ENCODE measurements around the gene C3orf18.

The C3orf18 gene

GRCh38 chr3:50567386-50568167 is at the start of gene C3orf18:
Gene C3orf18, minus strand, starts transcription at chr3:50567747. Its CDS starts 2,048 bp downstream, at chr3:50565699.
- DNase-seq (ENCODE audit: low spot score), result peak; percentile 99

- DNase-seq (ENCODE audit: low spot score), result peak; percentile 98
Measured at GRCh38 chr3:50616770-50617095, 49.2 kb upstream of the C3orf18 start.

- peak; percentile 91 for DNase-seq (ENCODE audit: low spot score)
Measured at GRCh38 chr3:50616003-50616769, 48.6 kb upstream of the C3orf18 start.

- DNase-seq (ENCODE audit: low spot score), result no peak
Measured at GRCh38 chr3:50615190-50615589, 47.6 kb upstream of the C3orf18 start.

GRCh38 chr3:50612970-50613846 is 45.7 kb upstream of the C3orf18 start:
- DNase-seq (ENCODE audit: low spot score), result no peak

- DNase-seq (ENCODE audit: low spot score), result no peak
Measured at GRCh38 chr3:50612234-50612882, 44.8 kb upstream of the C3orf18 start.

- peak; percentile 96 for DNase-seq (ENCODE audit: low spot score)
Measured at GRCh38 chr3:50611464-50612233, 44.1 kb upstream of the C3orf18 start, which contains the start of gene CISH. Gene CISH, minus strand, starts transcription at chr3:50611774. Its CDS starts 124 bp downstream, at chr3:50611650.

- no peak for DNase-seq (ENCODE audit: low spot score)
Measured at GRCh38 chr3:50610992-50611463, 43.5 kb upstream of the C3orf18 start.

- no peak for DNase-seq (ENCODE audit: low spot score)
Measured at GRCh38 chr3:50610181-50610971, 42.8 kb upstream of the C3orf18 start.

- no peak for DNase-seq (ENCODE audit: low spot score)
Measured at GRCh38 chr3:50609763-50610085, 42.2 kb upstream of the C3orf18 start.

GRCh38 chr3:50609071-50609762 is 41.7 kb upstream of the C3orf18 start:
- no peak for DNase-seq (ENCODE audit: low spot score)

- DNase-seq (ENCODE audit: low spot score), result no peak
Measured at GRCh38 chr3:50608278-50608677, 40.7 kb upstream of the C3orf18 start.

GRCh38 chr3:50607271-50608091 is 39.9 kb upstream of the C3orf18 start:
- DNase-seq (ENCODE audit: low spot score), result no peak

GRCh38 chr3:50606596-50606995 is 39.0 kb upstream of the C3orf18 start:
- no peak for DNase-seq (ENCODE audit: low spot score)

- no peak for DNase-seq (ENCODE audit: low spot score)
Measured at GRCh38 chr3:50605901-50606326, 38.4 kb upstream of the C3orf18 start.

GRCh38 chr3:50604628-50605588 is 37.4 kb upstream of the C3orf18 start:
- no peak for DNase-seq (ENCODE audit: low spot score)

- DNase-seq (ENCODE audit: low spot score), result no peak
Measured at GRCh38 chr3:50604110-50604621, 36.6 kb upstream of the C3orf18 start.

All from GM03348 (cell line).